ENCODE data around the gene XYLT1. TPM values are rescaled to one million over a fixed set of nuclear protein-coding genes. Genes with fewer than 3 reads are reported as not detected.

XYLT1 gene
- total RNA-seq, 1 experiment from 2014 or later, result 1.7 TPM

DNA sequence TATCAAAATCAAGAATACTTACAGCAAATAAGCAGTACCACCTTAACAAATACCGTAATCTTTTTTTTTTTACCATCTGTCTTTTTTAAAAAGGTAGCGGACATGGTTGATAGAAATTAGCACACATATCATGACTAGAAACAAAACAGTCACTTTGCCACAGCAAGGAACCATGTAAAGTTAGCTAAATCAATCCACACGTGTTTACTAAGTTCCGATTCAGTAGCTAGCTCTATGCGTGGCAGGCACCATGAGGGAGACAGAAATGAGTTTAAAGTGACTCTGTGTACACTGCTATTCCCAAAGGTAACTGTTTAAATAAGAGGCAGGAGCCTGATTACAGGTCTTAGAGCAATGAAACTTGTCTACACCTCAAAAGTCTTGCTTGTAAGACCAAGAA is 108.6 kb downstream of the XYLT1 start:
- ChIA-PET CTCF (no interaction called here), POLR2A (ENCODE audit: unreplicated experiment) (no interaction called here)
- Histone ChIP-seq H3F3A (ENCODE audit: insufficient read depth, low read depth) (no peaks in the 10 kb centered on the region), H2AFZ (no peak overlapping the region), H4K20me1 (ENCODE audit: insufficient read depth) (no peaks in the 10 kb centered on the region), H3K27ac (no peak overlapping the region), H3K27me3 (ENCODE audit: insufficient read depth, low read depth) (peaks cover 9% of the 10 kb centered on the region), H3K9me3 (ENCODE audit: insufficient read depth, low read depth) (no peaks in the 10 kb centered on the region), H3K4me3 (no peak overlapping the region), H3K9me2 (ENCODE audit: insufficient read depth) (no peaks in the 10 kb centered on the region), H3K4me1 (replicated peaks; ENCODE audit: insufficient read depth) (no peaks in the 10 kb centered on the region), H3K4me2 (no peak overlapping the region), H3K79me2 (ENCODE audit: low read depth) (no peaks in the 10 kb centered on the region), H3K36me3 (ENCODE audit: low read depth) (no peaks in the 10 kb centered on the region)
- no peak for DNase-seq
- intact Hi-C loops (cut with micrococcal nuclease; ENCODE audit: unreplicated experiment), result no loop called here
- TF ChIP-seq CTCF (conservative IDR thresholded peaks at IDR 0.05) (no peak), EZH2 (IDR thresholded peaks at IDR 0.05; ENCODE audit: low read depth) (no peak)
- no TSS peak for BruUV-seq (replicated peaks)

GRCh38 chr16:17360693-17361122 is 110.1 kb downstream of the XYLT1 start:
- Histone ChIP-seq H3K27me3 (ENCODE audit: insufficient read depth, low read depth) (peaks cover 6% of the 10 kb centered on the region; the same call in 1 of the 2 replicates), H3K9me2 (ENCODE audit: insufficient read depth) (no peaks in the 10 kb centered on the region), H3K27ac (no peak overlapping the region), H3K9me3 (ENCODE audit: insufficient read depth, low read depth) (no peaks in the 10 kb centered on the region), H4K20me1 (ENCODE audit: insufficient read depth) (no peaks in the 10 kb centered on the region), H3F3A (ENCODE audit: insufficient read depth, low read depth) (no peaks in the 10 kb centered on the region), H2AFZ (no peak overlapping the region), H3K4me2 (no peak overlapping the region), H3K4me3 (no peak overlapping the region), H3K79me2 (ENCODE audit: low read depth) (no peaks in the 10 kb centered on the region), H3K36me3 (ENCODE audit: low read depth) (no peaks in the 10 kb centered on the region), H3K4me1 (replicated peaks; ENCODE audit: insufficient read depth) (no peaks in the 10 kb centered on the region)
- DNase-seq, result no peak
- intact Hi-C loops (cut with micrococcal nuclease; ENCODE audit: unreplicated experiment), result no loop called here
- ChIA-PET CTCF (no interaction called here), POLR2A (ENCODE audit: unreplicated experiment) (no interaction called here)
- TF ChIP-seq CTCF (conservative IDR thresholded peaks at IDR 0.05), result no peak
- TF ChIP-seq EZH2 (IDR thresholded peaks at IDR 0.05; ENCODE audit: low read depth), result no peak
- no TSS peak for BruUV-seq (replicated peaks)

DNA sequence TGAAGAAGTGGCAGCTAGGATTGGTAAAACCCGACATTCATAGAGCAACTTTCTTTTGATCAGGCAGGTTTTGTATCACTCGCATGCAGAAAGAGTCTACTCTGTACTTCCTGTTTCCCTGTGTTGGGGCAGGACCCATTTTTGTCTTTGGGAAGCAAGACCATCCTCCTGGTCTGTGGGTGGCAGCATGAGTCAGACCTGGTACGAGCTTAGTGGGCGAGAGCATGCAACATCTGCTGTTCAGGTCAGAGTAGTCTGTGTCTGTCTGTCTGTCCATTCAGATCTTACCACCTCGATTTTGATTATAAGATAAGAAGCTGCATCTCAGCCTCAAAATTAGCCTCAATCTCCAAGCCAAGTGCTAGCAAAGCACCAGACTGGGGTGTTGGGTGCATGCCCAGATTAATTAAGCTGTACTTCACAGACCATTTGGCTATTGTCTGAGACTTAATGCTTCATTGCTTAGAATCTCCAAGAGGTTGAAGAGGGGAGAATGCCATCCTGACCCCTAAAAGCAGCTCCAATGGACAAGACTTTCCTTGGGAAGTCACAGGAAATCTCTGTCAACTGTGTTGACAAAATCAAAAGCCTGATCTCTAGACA is 110.9 kb downstream of the XYLT1 start:
- Histone ChIP-seq H4K20me1 (ENCODE audit: insufficient read depth) (no peaks in the 10 kb centered on the region), H3K4me3 (no peak overlapping the region), H3K79me2 (ENCODE audit: low read depth) (no peaks in the 10 kb centered on the region), H3K36me3 (ENCODE audit: low read depth) (no peaks in the 10 kb centered on the region), H3K9me3 (ENCODE audit: insufficient read depth, low read depth) (no peaks in the 10 kb centered on the region), H3K9me2 (ENCODE audit: insufficient read depth) (no peaks in the 10 kb centered on the region), H3K4me2 (no peak overlapping the region), H3F3A (ENCODE audit: insufficient read depth, low read depth) (no peaks in the 10 kb centered on the region), H3K4me1 (replicated peaks; ENCODE audit: insufficient read depth) (no peaks in the 10 kb centered on the region), H3K27ac (no peak overlapping the region), H3K27me3 (ENCODE audit: insufficient read depth, low read depth) (peaks cover 2% of the 10 kb centered on the region; the same call in 1 of the 2 replicates), H2AFZ (no peak overlapping the region)
- TF ChIP-seq EZH2 (IDR thresholded peaks at IDR 0.05; ENCODE audit: low read depth), result no peak
- TF ChIP-seq CTCF (conservative IDR thresholded peaks at IDR 0.05), result no peak
- BruUV-seq (replicated peaks), result no TSS peak
- ChIA-PET POLR2A (ENCODE audit: unreplicated experiment) (no interaction called here), CTCF (no interaction called here)
- intact Hi-C loops (cut with micrococcal nuclease; ENCODE audit: unreplicated experiment), result no loop called here
- DNase-seq, result no peak

All from PC-9 (cell line).